CD4-positive, alpha-beta T cell treated with Interleukin-6 at 100 ng/mL for 8 hours (primary cell): ENCODE data around the gene ATIC.

Experiments
- DNase-seq: peaks from one replicate; pipeline ENCODE4 v3.0.0-alpha.2; 2020; ENCODE audit warnings: mixed read lengths, low spot score

ATIC gene

DNA sequence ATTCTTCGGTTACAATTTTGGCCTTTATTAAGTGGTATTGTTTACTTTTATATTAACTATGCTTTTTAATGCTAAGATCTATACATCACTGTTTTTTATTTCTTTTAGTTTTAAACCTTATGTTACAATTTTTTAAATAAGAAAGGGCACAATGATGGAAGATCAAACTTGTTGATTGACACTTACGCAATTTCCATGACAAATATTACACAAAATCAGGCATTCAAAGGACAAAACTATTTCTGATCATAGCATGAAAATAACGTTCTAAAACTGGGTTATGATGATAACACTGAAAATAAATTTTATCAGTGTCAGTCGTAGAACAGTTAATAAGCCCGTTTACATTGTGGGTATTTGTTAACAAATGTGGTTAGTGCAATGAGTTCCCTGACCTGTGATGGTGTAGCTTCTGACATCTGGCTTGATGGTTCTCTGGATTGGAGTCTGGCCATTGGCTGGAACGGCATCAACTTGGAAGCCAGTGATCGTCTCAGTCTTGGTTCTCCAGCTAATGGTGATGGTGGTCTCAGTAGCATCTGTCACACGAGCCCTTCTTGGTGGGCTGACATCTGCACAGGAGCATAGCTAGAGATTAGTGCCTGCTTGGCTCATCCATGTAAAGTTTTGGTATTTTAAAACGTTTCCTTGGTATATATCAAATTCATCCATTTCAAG is 64.4 kb downstream of the ATIC start:
- DNase-seq, result no peak

DNA sequence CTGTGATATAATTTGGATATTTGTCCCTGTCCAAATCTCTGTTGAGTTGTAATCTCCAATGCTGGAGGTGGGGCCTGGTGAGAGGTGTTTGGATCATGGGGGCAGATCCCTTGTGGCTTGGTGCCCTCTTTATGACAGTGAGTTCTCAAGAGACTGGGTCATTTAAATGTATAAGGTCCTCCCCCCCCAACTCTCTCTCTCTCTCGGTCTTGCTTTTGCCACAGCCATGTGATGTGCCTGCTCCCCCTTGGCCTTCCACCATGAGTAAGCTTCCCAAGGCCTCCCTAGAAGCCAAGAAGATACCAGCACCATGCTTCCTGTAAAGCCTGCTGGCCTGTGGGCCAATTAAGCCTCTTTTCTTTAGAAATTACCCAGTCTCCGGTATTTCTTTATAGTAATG is 65.4 kb downstream of the ATIC start:
- no peak for DNase-seq

GRCh38 chr2:215378045-215378444 is 66.2 kb downstream of the ATIC start:
- DNase-seq, result no peak

GRCh38 chr2:215379039-215379438 is 67.2 kb downstream of the ATIC start:
- DNase-seq, result no peak

- no peak for DNase-seq
These were observed 68.1 kb downstream of the ATIC start for GRCh38 chr2:215379948-215380347.

DNA sequence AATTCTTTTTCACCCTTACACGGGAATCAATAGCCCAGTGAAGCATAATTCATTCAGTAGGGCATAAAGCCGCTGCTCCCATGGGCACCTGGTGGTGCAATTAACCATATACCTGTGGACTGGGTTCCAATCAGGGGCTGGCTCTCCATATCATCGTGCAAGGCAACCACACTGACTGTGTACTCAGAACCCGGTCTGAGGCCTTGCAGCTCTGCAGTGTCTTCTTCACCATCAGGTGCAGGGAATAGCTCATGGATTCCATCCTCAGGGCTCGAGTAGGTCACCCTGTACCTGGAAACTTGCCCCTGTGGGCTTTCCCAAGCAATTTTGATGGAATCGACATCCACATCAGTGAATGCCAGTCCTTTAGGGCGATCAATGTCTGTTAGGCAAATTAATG is 68.8 kb downstream of the ATIC start:
- no peak for DNase-seq

- no peak for DNase-seq
These were observed 70.2 kb downstream of the ATIC start for GRCh38 chr2:215382011-215382410.

GRCh38 chr2:215382480-215382879 is 70.6 kb downstream of the ATIC start:
- DNase-seq, result no peak

GRCh38 chr2:215383652-215384279 is 71.9 kb downstream of the ATIC start:
- DNase-seq, result no peak

DNA sequence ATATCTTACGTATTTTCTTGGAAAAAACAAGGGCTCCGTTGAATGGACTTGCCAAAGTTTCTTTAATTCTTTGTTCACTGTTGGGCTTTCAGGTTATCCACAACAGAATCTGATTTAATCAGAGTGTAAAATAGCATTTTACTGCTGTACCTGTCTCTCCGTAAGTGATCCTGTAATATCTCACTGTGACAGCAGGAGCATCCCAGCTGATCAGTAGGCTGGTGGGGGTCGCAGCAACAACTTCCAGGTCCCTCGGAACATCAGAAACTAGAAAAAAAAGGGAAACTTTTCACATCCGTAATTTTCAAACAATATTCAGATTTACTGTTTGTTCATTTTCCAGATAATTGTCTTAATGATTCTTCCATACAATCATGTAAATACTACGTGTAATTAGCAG is 72.9 kb downstream of the ATIC start:
- DNase-seq, result no peak

DNA sequence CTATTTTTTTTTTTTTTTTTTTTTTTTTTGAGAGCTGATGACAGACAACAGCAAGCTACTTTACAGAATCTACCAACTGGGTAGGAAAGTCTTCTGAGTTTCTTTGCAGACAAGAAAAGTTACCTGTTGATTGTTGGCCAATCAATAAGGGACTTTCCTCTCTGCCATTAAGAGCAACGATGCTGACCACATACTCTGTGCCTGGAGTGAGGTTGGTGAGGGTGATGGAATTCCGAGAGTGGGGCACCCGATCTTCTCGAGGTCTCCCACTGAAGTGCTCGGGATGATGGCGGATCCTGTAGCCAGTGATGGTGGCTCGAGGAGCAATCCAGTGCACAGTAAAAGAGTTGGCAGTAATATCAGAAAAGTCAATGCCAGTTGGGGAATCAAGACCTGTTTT is 74.7 kb downstream of the ATIC start:
- no peak for DNase-seq

- no peak for DNase-seq
These were observed 76.3 kb downstream of the ATIC start for GRCh38 chr2:215388002-215388728.

DNA sequence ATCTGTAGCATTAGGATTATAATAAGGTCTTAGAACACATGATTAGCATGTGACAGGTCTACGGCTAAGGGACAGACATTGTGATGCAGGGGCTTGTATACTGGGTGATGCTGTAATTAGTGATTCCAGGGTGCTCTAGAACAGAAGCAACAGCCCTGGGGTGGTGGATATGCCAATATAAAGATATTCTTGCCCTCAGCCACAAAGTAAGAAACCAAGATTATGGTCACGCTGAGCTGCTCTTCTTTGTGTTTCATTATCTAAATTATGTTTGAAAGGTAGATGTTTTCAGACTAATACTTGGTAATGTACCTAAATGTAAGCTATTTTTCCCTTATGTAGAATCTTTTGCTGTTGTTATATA is 78.7 kb downstream of the ATIC start:
- DNase-seq, result no peak

DNA sequence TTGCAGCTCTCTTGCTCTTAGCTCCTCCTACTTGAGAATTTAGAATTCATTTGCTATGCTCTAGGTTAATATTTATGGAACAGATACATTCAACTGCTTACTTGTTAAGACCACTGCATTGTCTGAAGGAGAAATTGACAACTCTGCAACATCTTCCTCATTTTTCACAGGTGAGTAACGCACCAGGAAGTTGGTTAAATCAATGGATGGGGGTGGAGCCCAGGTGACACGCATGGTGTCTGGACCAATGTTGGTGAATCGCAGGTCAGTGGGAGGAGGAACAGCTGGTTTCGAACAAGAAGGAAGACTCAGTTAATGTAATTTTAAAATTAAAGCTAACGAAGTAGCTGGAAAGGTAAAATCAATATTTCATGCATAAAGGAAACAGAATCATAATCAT is 79.7 kb downstream of the ATIC start:
- DNase-seq, result no peak

DNA sequence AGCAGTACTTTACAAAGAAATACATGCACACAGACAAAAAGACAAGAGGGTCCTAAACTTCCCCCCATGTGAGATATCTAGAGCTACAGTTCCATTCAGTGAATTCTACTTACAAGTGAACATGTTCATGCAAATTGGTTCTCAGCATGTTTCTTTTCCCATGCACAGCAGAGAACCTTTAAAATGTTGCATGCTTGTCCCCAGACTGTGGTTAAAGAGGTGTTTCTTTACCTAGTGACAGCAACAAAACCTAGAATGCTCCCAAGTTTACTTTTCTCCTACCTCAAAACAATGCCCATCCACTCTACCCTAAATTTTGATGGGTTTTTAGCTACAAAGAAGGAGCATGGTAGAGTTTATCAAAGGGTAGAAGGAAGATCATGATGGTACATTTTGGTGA is 80.3 kb downstream of the ATIC start:
- no peak for DNase-seq

- DNase-seq, result no peak
These were observed 80.9 kb downstream of the ATIC start for GRCh38 chr2:215392687-215393270.

DNA sequence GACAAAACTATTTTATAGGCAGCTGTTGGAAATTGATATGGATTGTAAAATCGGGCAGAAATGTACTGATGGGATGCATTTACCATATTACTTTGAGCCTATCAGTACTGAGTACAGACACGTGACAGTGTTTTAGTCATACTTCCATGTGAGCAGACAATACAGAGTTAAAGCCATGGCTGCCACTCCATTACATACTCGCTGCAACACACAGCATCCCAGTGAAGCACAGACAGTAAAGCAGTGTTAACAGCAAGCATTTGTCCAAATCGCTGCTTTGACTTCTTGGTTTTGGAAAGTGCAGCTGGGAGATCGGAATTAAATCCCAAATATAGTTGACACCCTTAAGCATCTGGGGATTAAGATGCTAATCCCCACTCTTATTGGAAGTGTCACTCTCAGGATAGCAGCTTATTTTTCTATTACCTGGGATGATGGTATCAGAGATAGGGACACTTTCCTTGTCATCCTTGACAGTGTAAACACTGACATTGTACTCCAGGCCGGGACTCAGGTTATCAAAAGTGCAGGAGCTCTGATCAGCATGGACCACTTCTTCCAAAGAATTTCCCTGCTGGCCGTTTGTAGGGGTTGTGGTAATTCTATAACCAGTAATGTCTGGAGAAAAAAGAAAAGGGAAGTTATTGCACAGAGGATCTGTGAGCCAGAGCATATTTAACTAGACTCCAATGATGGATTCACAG is 82.4 kb downstream of the ATIC start:
- no peak for DNase-seq

DNA sequence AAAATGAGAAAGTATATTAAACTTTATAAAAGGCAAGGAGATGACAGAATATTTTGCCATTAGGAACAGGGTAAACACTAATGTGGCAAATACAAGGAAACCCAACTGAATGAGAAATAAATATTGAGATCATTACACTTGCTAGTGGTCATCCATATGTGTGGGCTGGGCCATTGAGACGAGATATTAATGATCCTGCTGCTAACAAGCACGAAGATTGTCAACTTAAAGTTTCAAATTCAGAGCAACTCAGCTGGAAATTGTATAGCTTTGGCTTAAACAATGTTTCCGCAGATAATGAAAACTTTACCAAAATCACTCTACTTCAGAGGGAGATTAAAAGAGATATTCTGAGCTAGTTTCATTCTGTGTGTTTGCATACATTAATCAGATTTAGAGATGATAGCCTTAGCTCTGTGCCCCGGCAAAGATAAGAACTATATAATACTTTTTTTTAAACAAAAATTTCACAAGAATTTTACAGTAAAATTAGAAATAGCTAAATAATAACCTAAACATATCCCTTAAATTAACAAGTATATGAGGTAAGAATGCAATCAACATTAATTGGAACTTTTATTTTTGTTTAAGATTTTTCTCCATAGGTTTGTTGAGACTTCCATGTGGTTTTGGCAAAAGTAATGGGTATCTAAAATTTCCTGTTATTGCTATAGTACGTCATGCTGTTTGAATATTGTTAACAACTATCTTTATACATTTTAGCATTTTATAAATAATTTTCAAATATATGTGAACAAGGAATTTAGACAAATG is 84.0 kb downstream of the ATIC start:
- no peak for DNase-seq

GRCh38 chr2:215396595-215397313 is 84.9 kb downstream of the ATIC start:
- DNase-seq, result no peak

GRCh38 chr2:215397632-215398341 is 85.9 kb downstream of the ATIC start:
- no peak for DNase-seq
